HL-60 (cell line): ENCODE data around the gene PSG7.
"Not testable (repeated sequence)": the region's sequence is repeated elsewhere in the genome, so short reads cannot be mapped to it uniquely, and the experiment has no call there.

Experiments used
- DNase-seq, 2 experiments: peaks; one replicate each; pipeline ENCODE4 v3.0.0-alpha.2; 2010 to 2020; ENCODE audit warnings: low read depth in 1 of 2, low spot score in 1 of 2
- H3K27ac ChIP-seq: fragments of 250-450 bp; sonication (Bioruptor Pico); replicated peaks from 2 replicates; pipeline ENCODE4 v1.5.1; 2020; ENCODE audit warnings: mild to moderate bottlenecking, moderate library complexity
- H3K27me3 ChIP-seq: fragments of 250-450 bp; sonication (Bioruptor Pico); 2 replicates; pipeline ENCODE4 v1.5.1; 2021; ENCODE audit warnings: mild to moderate bottlenecking, moderate library complexity; ENCODE audit not compliant: insufficient read depth, poor library complexity, severe bottlenecking
- H3K4me3 ChIP-seq: replicated peaks from 2 replicates; pipeline ENCODE4 v1.5.1; 2011; ENCODE audit warnings: mild to moderate bottlenecking, control low read depth, low read length; ENCODE audit not compliant: insufficient read depth

Gene PSG7

DNA sequence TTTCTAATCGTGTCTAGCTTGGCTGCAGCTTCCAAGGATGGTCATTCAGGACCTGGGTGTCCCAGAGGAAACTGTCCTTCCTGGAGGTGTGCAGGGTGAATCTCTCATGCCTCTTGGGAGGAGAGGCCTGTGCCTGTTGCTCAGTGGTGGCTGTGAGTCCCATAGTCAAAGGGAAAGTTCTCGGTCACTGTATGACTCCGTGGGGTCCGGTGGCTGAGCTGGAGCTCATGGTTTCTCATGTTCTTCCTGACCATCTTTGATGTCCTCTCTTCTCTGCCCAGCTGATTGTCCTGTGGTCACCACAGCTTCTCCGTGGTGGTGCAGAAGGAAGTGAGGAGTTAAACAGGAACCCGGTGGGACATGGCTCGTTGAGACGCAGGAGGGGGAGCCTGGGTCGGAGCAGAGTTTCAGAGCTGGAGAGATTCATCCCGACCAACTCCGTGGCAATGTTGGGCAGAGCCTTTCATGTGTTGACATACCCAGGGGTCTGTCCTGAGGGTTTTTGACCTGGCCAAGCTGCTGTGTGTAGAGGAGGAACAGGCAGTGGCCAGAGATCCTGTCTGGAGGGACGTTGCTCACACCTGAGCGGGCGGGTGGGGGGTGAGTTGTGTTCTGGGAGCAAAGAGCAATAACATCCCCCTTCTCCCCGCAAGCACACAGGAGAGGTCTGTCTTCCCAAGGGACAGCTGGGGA is 18.5 kb downstream of the PSG7 start:
- not testable (repeated sequence) for DNase-seq, H3K27ac ChIP-seq, H3K4me3 ChIP-seq, H3K27me3 ChIP-seq

DNA sequence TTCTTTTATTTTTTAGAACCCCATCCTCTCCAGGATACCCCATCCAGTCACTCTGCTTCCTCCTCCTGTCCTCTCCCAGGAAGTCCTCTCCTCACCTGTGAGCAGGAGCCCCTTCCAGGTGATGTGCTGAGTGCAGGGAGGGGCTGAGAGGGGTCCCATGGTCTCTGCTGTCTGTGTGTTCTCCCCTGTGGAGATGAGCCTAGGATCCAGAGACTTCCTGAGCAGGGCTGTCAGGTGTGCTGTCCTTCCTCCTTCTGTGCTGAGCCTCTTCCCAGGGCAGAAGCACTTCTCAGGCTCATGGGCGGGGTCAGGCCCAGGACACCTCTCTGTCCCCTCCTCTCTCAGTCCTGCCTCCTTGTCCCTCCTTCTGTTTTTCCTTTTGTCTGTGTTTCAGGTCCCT is 19.4 kb downstream of the PSG7 start, which contains the start of gene PSG6:
Gene PSG6, minus strand, starts transcription at position 261 of the 400 bp plus-strand sequence. Its CDS starts 102 bp downstream, at position 159.
- H3K27me3 ChIP-seq, DNase-seq, H3K27ac ChIP-seq, H3K4me3 ChIP-seq: not testable (repeated sequence)

DNA sequence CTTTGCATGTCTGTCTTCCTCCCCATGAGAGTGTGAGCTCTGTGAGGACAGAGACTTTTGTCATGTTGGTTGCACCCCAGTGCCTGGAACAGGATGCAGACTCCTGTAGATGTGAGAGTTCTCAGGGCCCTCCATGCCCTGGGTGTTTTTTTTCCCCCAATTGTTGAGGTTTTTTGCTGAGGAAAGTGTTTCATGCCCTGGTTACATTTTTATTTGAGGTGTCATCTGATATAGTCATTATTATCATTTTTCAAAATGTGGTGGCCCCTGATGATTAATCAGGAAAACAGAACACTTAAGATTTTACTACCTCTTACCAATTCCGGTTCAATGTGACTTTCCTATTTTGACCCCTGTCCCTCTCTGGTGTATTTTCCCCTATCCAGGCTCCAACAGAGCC is 20.1 kb downstream of the PSG7 start:
- H3K27ac ChIP-seq, H3K4me3 ChIP-seq, DNase-seq, H3K27me3 ChIP-seq: not testable (repeated sequence)

DNA sequence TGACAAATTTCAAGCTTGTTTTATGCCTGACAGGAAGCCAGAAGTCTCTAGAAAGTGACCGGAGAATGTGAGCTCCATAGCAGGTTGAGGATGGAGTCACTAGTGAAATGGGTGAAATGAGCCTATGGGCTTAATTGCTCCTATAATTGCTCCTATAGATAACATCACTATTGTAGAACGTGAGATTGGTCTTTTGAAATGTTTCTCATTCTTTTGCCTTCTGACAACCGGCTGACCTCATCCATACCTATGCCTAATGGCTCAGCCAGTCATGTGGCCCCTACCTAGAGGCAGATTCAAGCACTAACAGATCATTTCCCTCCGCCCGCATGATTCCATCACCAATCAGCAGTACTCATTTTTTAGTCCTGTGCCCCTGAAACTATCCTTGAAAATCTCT is 23.5 kb downstream of the PSG7 start:
- not testable (repeated sequence) for DNase-seq, H3K27ac ChIP-seq, H3K27me3 ChIP-seq, H3K4me3 ChIP-seq

DNA sequence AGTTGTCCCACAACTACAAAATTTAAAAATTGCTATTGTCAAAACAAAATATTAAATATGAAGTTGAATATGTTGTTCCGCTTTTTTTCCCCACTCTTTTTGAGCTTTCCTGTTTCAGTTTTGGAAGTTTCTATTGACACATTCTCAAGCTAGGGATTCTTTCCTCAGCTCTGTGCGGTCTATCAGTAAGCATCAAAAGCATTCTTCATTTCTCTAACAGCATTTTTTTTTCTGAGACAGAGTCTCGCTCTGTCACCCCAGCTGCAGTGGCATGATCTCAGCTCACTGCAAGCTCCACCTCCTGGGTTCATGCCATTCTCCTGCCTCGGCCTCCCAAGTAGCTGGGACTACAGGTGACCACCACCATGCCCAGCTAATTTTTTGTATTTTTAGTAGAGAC is 24.1 kb downstream of the PSG7 start:
- H3K4me3 ChIP-seq, H3K27me3 ChIP-seq, DNase-seq, H3K27ac ChIP-seq: not testable (repeated sequence)

DNA sequence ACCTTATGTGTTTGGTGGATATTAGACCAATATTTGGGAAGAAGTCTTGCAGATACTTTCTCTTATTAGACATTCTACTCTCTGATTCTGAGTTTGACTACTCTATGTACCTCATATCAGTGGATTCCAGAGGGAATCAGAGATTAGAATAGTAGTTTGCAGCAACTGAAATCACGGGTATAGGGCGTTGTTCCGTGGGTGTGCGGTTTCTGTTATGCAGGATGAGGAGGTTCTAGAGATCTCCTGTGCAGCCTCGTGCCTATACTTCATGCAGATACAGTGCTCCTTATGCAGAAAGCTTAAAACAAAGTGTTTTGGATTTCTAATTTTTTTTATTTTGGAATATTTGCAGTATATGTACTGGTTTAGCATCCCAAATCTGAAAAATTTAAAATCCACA is 25.3 kb downstream of the PSG7 start:
- not testable (repeated sequence) for H3K27ac ChIP-seq, H3K4me3 ChIP-seq, H3K27me3 ChIP-seq, DNase-seq

DNA sequence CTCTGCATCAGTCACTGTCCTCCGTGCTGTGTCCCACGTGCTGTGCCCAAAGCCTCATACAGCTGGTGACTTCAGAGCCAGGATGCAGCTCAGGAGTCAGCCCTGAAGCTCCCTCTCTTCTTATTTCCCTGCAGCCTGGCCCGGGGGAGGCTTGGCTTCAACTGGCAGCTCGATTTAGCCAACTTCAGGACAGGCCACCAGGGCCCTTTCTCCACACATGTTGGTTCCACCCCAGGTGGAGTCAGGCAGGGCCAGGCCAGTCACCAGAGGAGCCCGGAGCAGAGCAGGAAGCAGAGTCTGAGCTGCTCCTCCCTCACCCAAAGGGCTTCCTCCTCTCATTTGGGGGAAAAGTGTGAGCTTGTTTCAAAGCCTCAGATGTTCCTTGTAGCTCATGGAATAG is 30.8 kb downstream of the PSG7 start:
- H3K4me3 ChIP-seq, H3K27ac ChIP-seq, DNase-seq, H3K27me3 ChIP-seq: not testable (repeated sequence)

DNA sequence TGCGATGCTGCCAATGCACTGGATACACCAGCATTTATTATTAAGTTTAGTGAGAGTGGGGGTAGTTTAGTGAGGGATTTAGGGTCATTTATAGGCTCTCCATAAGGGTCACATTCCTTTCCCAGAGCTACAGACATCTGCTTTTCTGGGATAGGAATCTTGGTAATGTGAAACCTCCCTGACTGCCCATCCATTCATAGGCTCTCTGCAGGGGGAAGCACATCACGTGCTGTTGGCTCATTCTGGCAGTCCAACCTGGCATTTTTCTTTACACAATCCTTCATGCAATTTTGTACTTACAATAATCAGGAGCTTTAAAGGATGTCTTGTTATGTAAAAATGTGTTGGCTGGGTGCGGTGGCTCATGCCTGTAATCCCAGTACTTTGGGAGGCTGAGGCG is 36.4 kb downstream of the PSG7 start:
- not testable (repeated sequence) for H3K27ac ChIP-seq, H3K4me3 ChIP-seq, DNase-seq, H3K27me3 ChIP-seq

DNA sequence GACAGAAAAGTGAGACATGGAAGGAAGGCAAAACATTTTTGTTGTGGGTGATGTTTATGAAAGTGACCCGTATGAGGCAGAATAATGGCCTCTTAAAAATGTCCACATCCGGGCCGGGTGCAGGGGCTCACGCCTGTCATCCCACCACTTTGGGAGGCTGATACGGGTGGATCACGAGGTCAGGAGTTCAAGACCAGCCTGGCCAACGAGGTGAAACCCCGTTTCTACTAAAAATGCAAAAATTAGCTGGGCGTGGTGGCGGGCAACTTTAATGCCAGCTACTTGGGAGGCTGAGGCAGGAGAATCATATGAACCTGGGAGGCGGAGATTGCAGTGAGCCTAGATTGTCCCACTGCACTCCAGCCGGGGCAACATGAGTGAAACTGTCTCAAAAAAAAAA is 37.3 kb downstream of the PSG7 start:
- H3K4me3 ChIP-seq, H3K27ac ChIP-seq, H3K27me3 ChIP-seq, DNase-seq: not testable (repeated sequence)

DNA sequence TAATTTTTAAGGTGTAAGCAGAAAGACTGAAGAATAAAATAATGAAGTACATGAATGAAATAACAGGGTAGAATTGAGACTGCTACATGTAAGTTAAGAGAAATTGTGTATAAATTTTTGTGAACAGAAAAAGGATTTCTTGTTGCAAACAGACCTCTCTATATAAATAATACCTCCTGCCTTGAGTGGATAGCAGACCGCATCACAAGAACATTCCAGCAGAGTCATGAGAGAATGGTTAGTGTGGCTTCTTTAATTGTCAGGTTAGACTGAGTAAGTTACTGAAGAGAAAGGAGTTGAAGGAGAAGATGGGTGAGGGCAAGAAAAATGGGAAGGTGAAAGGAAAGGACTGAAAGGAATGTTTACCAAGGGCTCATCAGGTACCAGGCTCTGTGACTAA is 37.9 kb downstream of the PSG7 start:
- H3K27ac ChIP-seq, DNase-seq, H3K4me3 ChIP-seq: not testable (repeated sequence)

DNA sequence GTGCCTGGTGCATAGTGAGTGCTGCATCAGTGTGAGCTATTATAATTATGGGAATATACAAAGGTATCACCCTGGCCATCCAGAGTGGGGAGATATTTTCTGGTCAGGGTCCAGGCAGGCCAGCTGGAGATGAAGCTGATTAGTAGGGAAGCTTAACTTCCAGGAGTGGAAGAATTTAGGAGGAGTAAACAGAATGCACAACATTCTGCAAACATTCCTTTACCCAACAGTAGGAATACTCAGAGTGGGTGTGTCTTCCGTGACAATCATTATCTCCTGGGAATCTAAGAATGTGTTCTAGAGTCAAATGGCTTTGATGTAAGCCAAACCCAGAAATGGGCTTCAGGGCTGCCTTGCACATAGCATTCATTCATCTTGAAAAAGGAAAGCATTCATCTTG is 38.4 kb downstream of the PSG7 start:
- DNase-seq, H3K27me3 ChIP-seq, H3K27ac ChIP-seq: not testable (repeated sequence)

More for the DNA sequence above, 37.9 kb downstream of the PSG7 start:
- not testable (repeated sequence) for H3K27me3 ChIP-seq

DNA sequence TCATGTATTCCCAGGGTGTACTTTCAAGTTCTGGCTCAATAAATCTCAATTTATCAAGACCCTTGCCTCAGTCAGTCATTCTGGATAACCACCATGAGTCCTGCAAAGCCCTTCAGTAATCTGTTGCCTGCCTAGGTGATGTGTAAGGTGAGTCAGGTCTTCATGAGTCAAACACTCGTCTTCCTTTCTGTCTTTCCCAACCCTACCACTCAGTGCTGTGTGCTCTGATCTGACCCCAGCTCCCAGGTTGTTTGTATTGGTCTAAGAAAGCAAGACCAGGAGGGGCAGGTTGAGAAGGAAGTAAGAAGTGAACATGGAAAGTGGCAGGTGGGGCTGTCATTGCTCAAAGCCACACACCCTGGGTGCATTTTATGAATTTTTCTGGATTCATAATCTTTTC is 39.3 kb downstream of the PSG7 start:
- not testable (repeated sequence) for DNase-seq, H3K4me3 ChIP-seq, H3K27ac ChIP-seq, H3K27me3 ChIP-seq

More for the DNA sequence above, 38.4 kb downstream of the PSG7 start:
- H3K4me3 ChIP-seq: not testable (repeated sequence)

DNA sequence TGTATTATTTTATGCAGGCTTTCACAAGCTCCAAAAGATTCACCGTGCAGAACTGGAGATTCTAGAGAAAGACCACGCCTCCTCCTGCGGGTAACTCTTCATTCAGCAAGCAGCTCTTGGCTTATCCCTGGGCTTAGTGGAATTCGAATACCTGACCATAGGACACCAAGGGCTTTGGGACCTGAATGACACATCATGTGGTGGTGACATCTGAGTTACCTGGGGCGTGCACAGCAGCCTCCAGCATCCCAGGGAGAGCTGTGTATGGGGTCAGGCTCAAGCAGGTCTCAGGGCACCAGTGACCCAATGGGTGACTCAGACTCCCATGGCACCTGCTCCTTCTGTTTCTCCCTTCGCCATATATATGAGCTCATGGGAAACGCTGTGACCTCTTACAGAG is 46.6 kb downstream of the PSG7 start:
- not testable (repeated sequence) for H3K27me3 ChIP-seq, H3K27ac ChIP-seq, DNase-seq, H3K4me3 ChIP-seq

DNA sequence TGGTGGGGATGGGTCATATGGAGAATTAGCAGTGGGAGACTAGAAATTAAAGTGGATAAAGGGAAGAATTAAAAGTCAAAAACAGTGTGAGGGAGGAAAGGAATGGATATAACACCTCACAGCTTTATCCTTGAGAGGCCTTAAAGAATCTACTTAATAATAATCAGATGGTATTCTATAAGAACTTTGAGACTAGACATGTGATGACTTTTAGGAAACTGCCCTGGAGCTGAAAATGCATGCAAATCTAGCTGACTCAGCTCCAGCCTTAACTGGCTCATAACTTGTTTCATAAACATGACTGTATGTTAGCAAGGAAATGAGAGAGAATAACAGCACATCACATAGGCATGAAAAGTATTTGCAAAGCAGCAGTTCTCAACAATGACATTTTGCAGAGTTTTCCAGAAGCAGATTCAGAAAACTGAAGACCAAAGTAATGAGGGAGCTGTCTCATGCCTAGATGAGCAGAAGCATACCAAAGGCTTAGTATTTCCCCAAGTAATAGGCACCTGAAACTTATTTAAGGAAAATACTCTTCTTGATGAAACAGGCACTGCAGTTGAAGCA is 49.0 kb downstream of the PSG7 start:
- H3K4me3 ChIP-seq, H3K27ac ChIP-seq, H3K27me3 ChIP-seq, DNase-seq: not testable (repeated sequence)

DNA sequence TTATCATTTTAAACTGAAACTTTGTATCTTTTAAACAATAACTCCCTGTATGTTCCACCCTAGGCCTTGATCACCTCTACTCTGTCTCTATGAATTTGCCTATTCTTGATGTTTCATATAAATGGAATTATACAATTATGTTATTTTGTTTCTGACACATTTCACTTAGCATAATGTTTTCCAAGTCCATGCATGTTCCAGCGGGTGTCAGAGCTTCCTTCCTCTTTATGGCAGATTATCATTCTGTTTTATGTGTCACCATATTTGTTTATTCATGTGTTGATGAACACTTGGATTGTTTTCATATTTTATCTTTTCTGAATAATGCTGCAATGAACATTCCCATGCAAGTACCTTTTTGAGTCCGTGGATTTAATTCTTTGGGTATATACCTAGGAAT is 54.3 kb downstream of the PSG7 start:
- not testable (repeated sequence) for H3K27ac ChIP-seq, H3K4me3 ChIP-seq, DNase-seq, H3K27me3 ChIP-seq
